Fibroblast of lung (primary cell): ENCODE data around the gene USP46. TPM values are rescaled to one million over a fixed set of nuclear protein-coding genes. Genes with fewer than 3 reads are reported as not detected.

Experiments used
- DNase-seq, 2 donors: peaks; one replicate each; pipeline versions ENCODE4 v3.0.0 to v3.0.0-alpha.2; 2010; ENCODE audit warnings: low read depth in 2 of 2
- H2AFZ ChIP-seq: 2 replicates; pipeline ENCODE4 v1.5.1; 2012; ENCODE audit warnings: low read length, control low read depth, inconsistent platforms
- H3K27ac ChIP-seq: 2 replicates; pipeline ENCODE4 v1.5.1; 2011; ENCODE audit warnings: low read length, control low read depth; ENCODE audit not compliant: insufficient read depth
- H3K27me3 ChIP-seq: 2 replicates; pipeline ENCODE4 v1.5.1; 2011; ENCODE audit warnings: mild to moderate bottlenecking, low read length; ENCODE audit not compliant: control insufficient read depth, insufficient read depth
- H3K36me3 ChIP-seq: 2 replicates; pipeline ENCODE4 v1.5.1; 2011; ENCODE audit warnings: low read length; ENCODE audit not compliant: control insufficient read depth, insufficient read depth
- H3K4me1 ChIP-seq: 2 replicates; pipeline ENCODE4 v1.5.1; 2011; ENCODE audit warnings: low read length; ENCODE audit not compliant: control insufficient read depth, insufficient read depth; ENCODE audit errors: extremely low read depth
- H3K4me2 ChIP-seq: 2 replicates; pipeline ENCODE4 v1.5.1; 2011; ENCODE audit warnings: low read length, control low read depth; ENCODE audit not compliant: insufficient read depth; ENCODE audit errors: extremely low read depth
- H3K4me3 ChIP-seq, 4 experiments: fragments of 200-600 bp in 1 of 4; sonication (generic) in 1 of 4; replicated peaks in 1 of 4; 2 replicates each; pipeline ENCODE4 v1.5.1; 2011 to 2016; ENCODE audit warnings: low read length in 4 of 4, low read depth in 3 of 4, mild to moderate bottlenecking in 3 of 4, control low read depth in 2 of 4, inconsistent platforms in 1 of 4, mixed read lengths in 1 of 4; ENCODE audit not compliant: insufficient read depth in 1 of 4; ENCODE audit errors: control extremely low read depth in 1 of 4
- H3K79me2 ChIP-seq: 2 replicates; pipeline ENCODE4 v1.5.1; 2012; ENCODE audit warnings: mild to moderate bottlenecking, low read length, inconsistent platforms; ENCODE audit not compliant: control insufficient read depth, insufficient read depth
- H3K9ac ChIP-seq: 2 replicates; pipeline ENCODE4 v1.5.1; 2011; ENCODE audit warnings: mild to moderate bottlenecking, low read length, control low read depth; ENCODE audit not compliant: insufficient read depth
- H3K9me3 ChIP-seq: 2 replicates; pipeline ENCODE4 v1.5.1; 2012; ENCODE audit warnings: low read depth, low read length; ENCODE audit not compliant: control insufficient read depth, insufficient read depth
- H4K20me1 ChIP-seq: 2 replicates; pipeline ENCODE4 v1.5.1; 2011; ENCODE audit warnings: low read length; ENCODE audit not compliant: control insufficient read depth, insufficient read depth; ENCODE audit errors: extremely low read depth
- EZH2 ChIP-seq: IDR thresholded peaks from 2 replicates; pipeline ENCODE4 v1.5.1; 2012; ENCODE audit warnings: low read length, control low read depth, mild to moderate bottlenecking; ENCODE audit errors: missing control alignments
- polyA plus RNA-seq, 2 donors: library from polyadenylated mRNA; depleted of rRNA in 1 of 2; stranded (reverse) in 1 of 2; unstranded in 1 of 2; fragments of >200 nt; gene quantifications; 2 replicates each; pipeline ENCODE4 v1.2.1, GENCODE V29; 2011 to 2012; ENCODE audit warnings: missing spikeins in 1 of 2
- total RNA-seq: library from RNA; depleted of rRNA; stranded (reverse); fragments of >200 nt; gene quantifications from 2 replicates; pipeline ENCODE4 v1.2.1, GENCODE V29; 2014
- TF ChIP-seq, protein P1 (sequence below), 2 donors: IDR thresholded peaks in 1 of 2; conservative IDR thresholded peaks in 1 of 2; 1 replicate in 1 of 2; 2 replicates in 1 of 2; pipeline ENCODE4 v1.5.1; 2011 to 2012; ENCODE audit warnings: low read length in 2 of 2, control low read depth in 1 of 2, inconsistent platforms in 1 of 2, low read depth in 1 of 2, mild to moderate bottlenecking in 1 of 2

USP46 gene
- total and polyA plus RNA-seq, 2 donors (not counting 1 experiment from before 2014, with no cell fraction given): 14.4 to 21.8 TPM

- no peak for DNase-seq
- Histone ChIP-seq H4K20me1 (no peaks in the 10 kb centered on the region), H3K9me3 (no peaks in the 10 kb centered on the region), H3K36me3 (no peaks in the 10 kb centered on the region), H3K4me3 (no peak overlapping the region), H3K27me3 (no peaks in the 10 kb centered on the region), H3K9ac (no peak overlapping the region), H2AFZ (no peak overlapping the region), H3K4me2 (no peak overlapping the region), H3K27ac (no peak overlapping the region), H3K79me2 (peaks cover 6% of the 10 kb centered on the region), H3K4me1 (no peaks in the 10 kb centered on the region)
- TF ChIP-seq EZH2: no peak
- TF ChIP-seq, protein P1, sequence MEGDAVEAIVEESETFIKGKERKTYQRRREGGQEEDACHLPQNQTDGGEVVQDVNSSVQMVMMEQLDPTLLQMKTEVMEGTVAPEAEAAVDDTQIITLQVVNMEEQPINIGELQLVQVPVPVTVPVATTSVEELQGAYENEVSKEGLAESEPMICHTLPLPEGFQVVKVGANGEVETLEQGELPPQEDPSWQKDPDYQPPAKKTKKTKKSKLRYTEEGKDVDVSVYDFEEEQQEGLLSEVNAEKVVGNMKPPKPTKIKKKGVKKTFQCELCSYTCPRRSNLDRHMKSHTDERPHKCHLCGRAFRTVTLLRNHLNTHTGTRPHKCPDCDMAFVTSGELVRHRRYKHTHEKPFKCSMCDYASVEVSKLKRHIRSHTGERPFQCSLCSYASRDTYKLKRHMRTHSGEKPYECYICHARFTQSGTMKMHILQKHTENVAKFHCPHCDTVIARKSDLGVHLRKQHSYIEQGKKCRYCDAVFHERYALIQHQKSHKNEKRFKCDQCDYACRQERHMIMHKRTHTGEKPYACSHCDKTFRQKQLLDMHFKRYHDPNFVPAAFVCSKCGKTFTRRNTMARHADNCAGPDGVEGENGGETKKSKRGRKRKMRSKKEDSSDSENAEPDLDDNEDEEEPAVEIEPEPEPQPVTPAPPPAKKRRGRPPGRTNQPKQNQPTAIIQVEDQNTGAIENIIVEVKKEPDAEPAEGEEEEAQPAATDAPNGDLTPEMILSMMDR (conservative IDR thresholded peaks at IDR 0.05 in 1 of 2, IDR thresholded peaks at IDR 0.05 in 1 of 2; ENCODE audit: low read depth in 1 of 2, low read length in 2 of 2): no peak
Measured at GRCh38 chr4:52635560-52635959, 23.5 kb downstream of the USP46 start.

- TF ChIP-seq EZH2: no peak
- TF ChIP-seq, protein P1 (conservative IDR thresholded peaks at IDR 0.05 in 1 of 2, IDR thresholded peaks at IDR 0.05 in 1 of 2; ENCODE audit: low read depth in 1 of 2, low read length in 2 of 2): no peak
- Histone ChIP-seq H3K27ac (no peak overlapping the region), H3K27me3 (no peaks in the 10 kb centered on the region), H4K20me1 (no peaks in the 10 kb centered on the region), H3K9ac (no peak overlapping the region), H3K79me2 (peaks cover 6% of the 10 kb centered on the region), H3K36me3 (no peaks in the 10 kb centered on the region), H3K4me2 (no peak overlapping the region), H2AFZ (no peak overlapping the region), H3K4me1 (no peaks in the 10 kb centered on the region), H3K9me3 (no peaks in the 10 kb centered on the region), H3K4me3 (no peak overlapping the region)
- DNase-seq: peak in 1 of 2 donors; percentile 40
Measured at GRCh38 chr4:52635130-52635529, 24.0 kb downstream of the USP46 start.

DNA sequence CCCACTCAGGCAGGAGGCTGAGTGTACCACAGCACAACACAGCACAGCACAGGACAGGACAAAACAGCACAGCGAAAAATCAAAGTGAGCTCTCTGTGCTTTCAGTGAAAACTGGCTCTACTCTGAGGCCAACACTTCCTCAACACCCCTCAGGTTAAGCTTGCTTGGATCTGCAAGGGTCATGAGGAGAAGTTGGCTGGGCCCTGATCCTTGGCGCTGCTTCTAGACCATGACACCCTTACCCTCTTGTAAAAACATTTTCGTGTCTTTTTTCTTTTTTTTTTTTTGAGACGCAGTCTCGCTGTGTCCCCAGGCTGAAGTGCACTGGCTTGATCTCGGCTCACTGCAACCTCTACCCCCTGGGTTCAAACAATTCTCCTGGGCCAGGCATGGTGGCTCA lies 25.3 kb downstream of the USP46 start:
- Histone ChIP-seq H3K4me3 (no peak overlapping the region), H3K27me3 (no peaks in the 10 kb centered on the region), H3K4me1 (no peaks in the 10 kb centered on the region), H2AFZ (no peak overlapping the region), H3K4me2 (no peak overlapping the region), H3K27ac (no peak overlapping the region), H3K9ac (no peak overlapping the region), H3K79me2 (peaks cover 2% of the 10 kb centered on the region), H3K9me3 (no peaks in the 10 kb centered on the region), H3K36me3 (no peaks in the 10 kb centered on the region), H4K20me1 (no peaks in the 10 kb centered on the region)
- TF ChIP-seq, protein P1 (conservative IDR thresholded peaks at IDR 0.05 in 1 of 2, IDR thresholded peaks at IDR 0.05 in 1 of 2; ENCODE audit: low read depth in 1 of 2, low read length in 2 of 2): no peak
- no peak for TF ChIP-seq EZH2
- no peak for DNase-seq
